ENCODE data around the gene MSMB.
"Not testable (repeated sequence)": the region's sequence is repeated elsewhere in the genome, so short reads cannot be mapped to it uniquely, and the experiment has no call there.

Gene MSMB

DNA sequence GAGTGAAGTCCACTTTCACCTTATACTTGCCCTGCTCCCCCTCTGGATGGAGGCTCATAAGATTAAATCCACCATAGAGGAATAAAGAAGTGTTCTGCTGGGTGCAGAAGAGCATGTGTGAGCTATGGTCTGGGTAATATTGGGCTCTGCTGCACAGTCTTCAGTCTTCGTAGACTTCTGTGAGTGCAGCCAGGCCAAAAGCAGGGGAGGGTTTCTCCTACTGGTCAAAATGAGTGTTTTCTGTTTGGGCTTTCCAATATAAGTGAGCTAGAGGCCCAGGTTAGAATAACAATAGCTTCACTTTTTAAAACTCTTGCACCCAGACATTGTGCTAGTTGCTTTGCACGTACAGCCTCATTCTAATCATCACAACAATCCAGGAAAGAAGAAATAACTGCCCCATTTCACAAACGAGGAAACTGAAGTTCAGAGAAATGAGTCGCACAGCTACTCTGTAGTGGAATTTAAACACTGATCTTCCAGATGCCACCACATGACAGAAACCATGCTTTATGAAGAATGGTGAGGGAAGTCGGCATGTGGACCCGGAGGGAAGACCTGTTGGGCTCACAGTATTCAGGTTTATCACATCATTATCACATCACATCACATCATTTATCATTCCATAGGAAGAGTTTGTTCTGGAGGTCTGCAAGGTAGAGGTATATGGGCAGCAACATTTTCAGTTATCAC lies 23.8 kb upstream of the MSMB start:
- DNase-seq: no peak

- DNase-seq: no peak
These were observed 22.8 kb upstream of the MSMB start for GRCh38 chr10:46068905-46069304.

- no peak for DNase-seq
These were observed 22.0 kb upstream of the MSMB start for GRCh38 chr10:46068117-46068516.

DNA sequence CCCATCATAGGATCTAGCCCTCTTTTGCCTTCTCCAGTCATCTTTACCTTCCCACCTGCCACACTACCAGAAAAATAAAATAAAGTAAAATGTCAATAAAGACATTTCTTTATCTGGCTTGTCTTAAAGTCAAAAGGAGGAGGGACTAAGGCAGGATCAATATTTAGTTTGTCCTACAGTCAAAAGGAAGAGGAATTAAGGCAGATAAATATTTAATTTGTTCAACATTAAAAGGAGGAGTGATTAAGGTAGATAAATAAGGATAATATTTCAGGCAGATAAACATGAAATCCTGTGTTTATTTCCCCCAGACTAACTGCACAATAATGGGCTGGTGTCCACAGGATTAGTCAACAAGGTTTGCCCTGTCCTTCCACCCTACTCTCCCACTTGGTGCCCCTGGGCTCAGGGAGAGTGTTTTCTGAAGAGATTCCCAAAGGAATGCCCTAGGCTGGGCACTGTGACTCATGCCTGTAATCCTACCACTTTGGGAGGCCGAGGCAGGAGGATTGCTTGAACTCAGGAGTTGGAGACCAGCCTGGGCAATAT lies 18.3 kb upstream of the MSMB start:
- DNase-seq: no peak

DNA sequence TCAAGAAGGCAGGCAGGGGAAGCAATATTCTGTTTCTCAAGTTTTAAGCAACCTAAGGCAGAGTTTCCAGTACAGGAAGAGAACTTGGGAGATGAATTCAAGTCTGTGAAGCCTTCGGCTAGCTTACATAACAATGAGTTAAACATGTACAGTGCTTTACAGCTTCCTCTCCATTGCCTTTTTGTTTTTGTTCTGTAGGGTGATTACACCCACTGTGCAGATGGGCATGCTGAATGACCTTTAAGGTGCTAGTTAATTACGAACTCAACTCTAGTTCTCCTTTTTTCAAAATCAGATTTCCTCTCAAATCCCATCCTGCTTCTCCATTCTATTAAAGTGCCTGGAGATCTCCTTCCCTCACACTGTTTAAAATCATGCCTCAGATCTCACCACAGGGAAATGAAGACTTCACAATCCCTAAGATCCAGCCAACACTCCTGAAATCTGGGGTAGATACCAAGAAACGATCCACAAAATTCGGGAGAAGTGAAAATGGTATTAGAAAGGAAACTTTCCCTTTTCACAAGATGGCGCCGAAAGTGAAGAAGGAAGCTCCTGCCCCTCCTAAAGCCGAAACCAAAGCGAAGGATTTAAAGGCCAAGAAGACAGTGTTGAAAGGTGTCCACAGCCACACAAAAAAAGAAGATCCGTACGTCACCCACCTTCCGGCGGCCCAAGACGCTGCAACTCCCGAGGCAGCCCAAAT lies 16.8 kb upstream of the MSMB start:
- no peak for DNase-seq

- DNase-seq: no peak
These were observed 14.6 kb upstream of the MSMB start for GRCh38 chr10:46060706-46061105.

GRCh38 chr10:46057927-46058326 lies 11.9 kb upstream of the MSMB start:
- DNase-seq: not testable (repeated sequence)

- no peak for DNase-seq
These were observed 11.0 kb upstream of the MSMB start for GRCh38 chr10:46057038-46057437.

DNA sequence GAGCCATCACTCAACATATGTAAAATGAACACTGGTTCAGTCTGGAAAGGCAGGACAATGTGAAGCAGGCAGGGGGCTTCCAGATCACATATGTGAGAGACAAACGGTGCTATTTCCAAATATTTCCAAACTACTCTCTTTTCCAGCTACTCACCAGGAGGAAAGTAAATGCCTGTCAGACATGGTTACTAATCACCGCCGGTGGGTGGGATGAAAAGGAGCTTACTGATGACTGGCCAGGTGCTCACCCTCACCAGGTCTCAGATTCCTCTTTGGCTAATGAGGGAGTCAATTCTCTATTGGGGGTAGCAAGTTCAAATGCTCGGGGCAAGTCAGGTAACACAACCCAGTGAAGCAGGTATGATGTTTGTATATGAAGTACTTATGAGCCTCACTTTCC lies 9.7 kb upstream of the MSMB start:
- no peak for DNase-seq

GRCh38 chr10:46053534-46054434 lies 7.7 kb upstream of the MSMB start:
- DNase-seq: no peak

GRCh38 chr10:46052791-46053375 lies 6.8 kb upstream of the MSMB start:
- no peak for DNase-seq

GRCh38 chr10:46052057-46052790 lies 6.2 kb upstream of the MSMB start:
- DNase-seq: no peak

GRCh38 chr10:46050941-46051623 lies 5.0 kb upstream of the MSMB start:
- DNase-seq: no peak

DNA sequence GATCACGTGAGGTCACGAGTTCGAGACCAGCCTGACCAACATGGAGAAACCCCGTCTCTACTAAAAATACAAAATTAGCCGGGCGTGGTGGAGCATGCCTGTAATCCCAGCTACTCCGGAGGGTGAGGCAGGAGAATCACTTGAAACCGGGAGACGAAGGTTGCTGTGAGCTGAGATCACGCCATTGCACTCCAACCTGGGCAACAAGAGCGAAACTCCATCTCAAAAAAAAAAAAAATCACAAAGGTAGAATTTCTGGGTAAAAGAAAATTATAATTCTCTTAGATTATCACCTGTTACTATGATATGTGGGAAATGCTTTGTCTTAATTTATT lies 3.4 kb upstream of the MSMB start:
- not testable (repeated sequence) for DNase-seq

DNA sequence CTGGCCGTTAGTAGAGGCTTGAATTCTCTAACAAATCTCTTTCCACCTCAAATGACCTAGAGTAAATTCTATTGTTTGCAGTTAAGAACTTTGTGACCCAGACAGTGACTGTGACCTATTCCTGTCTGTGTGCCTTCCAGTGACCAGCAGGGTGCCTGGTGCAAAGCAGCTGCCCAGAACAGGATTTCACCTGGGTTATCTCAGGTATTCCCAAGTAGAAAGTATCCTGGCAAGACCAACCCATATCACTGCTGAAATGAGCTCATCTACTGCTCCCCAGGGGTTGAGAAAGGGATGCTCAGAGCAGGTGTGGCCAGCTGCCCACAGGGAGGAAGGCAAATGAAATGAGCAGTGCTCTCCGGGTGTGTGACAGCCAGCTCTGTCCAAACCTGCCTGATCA lies 2.1 kb upstream of the MSMB start:
- no peak for DNase-seq

DNA sequence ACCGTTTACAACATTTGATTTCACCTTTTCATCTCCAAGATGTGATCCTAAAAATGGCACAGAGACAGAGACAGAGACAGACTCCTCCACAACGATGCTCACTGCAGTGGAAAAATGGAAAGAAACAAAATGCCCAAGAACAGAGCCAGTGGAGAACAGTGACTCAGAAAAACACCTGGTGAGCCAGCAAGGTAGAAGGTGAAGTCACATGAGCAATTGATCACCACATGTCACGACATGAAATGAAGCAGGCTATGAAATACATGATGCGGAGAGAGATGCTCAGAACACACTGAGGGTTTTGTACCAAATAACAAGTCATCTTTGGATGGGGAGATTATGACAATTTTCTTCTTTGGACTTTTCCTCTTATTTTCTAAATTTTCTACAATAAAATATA lies 3.5 kb downstream of the MSMB start:
- no peak for DNase-seq

- DNase-seq: no peak
These were observed 6.1 kb downstream of the MSMB start for GRCh38 chr10:46040004-46040403.

GRCh38 chr10:46037107-46037825 lies 8.8 kb downstream of the MSMB start:
- DNase-seq: no peak

DNA sequence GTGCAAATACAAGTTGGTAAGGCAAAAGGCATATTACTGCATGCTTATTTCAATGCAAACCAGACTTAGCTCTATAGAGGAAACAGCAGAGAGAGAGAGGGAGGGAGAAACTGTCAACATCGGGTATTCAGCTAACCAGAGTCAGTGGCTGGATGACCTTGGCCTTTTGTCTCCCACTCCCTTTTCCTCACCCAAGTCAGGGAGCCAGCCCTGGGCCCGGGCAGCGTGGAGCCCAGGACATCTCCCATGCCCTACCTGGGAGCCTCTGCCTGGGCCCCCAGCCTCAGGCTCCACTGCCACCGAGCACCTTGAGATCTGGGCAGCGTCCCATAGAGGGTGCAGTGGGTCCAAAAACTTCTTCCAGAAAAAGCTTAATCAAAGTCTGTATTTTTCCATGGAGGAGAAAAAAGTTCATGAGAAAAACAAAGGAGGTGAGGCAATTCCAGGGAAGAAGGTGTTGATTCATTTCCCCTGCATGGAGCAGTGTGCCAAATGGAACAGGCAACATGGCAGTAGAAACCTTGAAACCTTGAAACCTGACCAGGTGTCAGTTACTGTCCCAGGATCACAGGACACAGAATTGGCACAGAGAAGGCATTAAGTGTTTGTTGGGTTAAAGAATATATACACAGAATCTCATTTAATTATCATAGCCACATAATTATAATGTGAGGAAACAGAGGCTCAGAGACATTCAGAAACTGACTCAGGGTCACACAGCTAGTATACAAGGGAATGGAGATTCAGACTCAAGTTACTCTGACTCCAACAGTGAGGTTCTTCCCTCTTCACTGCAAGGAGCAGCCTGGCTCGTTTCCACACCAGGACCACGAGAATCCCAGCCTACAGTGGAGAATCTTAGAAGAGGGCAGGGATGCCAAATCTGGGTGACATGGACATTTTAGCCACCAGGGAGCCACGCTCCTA lies 9.9 kb downstream of the MSMB start:
- DNase-seq: peak; percentile 2

DNA sequence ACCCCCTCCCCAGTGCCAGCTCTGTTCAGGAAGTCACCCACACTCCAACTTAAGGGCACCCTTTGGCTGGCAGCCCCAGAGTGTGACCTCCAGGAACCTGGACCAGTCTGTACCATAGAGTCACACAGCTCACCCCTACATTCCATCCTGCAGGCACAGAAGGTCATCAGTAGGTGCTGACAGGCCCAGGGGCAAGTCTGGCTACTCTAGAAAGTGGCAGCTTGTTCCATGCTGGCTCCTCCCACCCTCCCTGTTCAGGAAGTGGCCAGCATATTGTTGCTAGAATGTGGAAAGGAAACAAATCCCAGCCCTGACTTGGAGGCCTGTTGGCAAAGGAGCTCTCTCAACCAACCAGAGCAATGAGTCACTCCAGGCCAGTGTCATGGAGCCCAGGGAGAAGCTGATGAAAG lies 12.5 kb downstream of the MSMB start:
- peak; percentile 3 for DNase-seq

Data from GF-D8 (cell line).